ENCODE measurements around the gene ANAPC4.

ANAPC4 gene

DNA sequence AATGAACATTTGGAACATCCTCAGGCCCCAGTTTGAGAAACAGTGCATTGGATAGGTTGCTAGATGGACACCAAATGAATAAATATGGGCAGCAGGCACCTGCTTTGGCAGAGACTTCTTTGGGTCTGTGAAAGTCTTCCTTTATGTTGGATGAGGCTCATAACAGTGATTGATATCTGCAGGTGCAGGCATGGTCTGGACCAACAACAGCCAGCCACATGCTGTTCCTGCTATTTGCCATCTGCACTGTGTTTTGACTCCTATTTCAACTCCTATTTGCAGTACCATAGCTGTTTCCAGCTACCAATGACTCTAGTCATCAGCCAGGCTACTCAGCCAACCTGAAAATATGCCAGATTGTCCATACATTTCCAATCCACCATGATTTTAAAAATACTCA is 60.9 kb downstream of the ANAPC4 start:
- DNase-seq (ENCODE audit: low spot score) = no peak

DNA sequence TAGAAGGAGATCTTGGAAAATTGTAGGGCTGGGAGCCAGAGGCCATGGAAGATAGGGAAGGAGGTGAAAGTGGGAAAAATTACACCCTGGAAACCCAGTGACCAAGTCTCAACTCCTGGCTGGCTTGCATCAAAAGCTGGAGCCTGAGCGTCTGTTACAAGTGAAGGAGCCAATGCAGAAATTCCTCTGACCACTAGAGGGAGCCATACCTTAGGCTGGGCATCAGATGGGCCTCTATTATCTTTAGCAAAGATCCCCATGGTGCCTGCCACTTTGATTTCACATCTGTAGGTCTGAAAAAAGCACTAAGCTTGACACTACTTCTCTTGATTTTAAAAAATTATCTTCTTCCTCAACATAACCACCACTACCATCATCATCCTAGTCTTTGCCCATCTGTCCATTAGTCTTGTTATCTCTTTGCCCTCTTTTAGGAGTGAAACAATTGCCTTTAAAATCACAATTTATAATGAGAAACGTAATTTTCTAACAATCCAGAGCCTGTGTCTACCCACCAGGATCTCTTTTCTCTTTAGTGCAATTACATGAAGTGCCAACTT is 62.9 kb downstream of the ANAPC4 start:
- peak; percentile 71 for DNase-seq (ENCODE audit: low spot score)

DNA sequence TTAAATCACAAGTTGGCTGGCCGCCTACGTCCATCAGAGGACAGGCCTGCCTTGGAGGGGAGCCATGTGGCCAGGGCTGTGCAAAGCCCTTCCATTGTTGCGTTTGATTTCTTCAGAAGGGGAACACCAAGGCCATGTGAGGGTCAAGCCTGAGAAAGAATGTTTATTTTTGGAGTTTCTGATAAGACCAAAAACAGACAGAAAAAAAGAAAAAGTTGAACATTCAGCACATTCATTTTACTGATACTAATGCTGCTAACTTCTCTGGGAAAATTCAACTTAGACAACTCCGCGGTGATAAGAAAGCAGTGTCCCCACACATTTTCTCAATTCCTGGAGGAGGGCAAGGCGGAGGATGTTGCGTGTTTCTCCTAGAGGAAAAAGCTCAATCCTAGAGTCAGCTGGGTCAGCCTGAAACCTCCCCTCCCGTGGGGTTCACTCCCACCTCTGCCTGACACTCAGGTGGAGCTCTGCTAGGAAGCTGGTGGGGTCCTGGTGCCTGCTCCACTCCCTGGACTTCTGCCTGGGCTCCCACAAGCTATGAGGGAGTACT is 63.5 kb downstream of the ANAPC4 start:
- no peak for DNase-seq (ENCODE audit: low spot score)

DNA sequence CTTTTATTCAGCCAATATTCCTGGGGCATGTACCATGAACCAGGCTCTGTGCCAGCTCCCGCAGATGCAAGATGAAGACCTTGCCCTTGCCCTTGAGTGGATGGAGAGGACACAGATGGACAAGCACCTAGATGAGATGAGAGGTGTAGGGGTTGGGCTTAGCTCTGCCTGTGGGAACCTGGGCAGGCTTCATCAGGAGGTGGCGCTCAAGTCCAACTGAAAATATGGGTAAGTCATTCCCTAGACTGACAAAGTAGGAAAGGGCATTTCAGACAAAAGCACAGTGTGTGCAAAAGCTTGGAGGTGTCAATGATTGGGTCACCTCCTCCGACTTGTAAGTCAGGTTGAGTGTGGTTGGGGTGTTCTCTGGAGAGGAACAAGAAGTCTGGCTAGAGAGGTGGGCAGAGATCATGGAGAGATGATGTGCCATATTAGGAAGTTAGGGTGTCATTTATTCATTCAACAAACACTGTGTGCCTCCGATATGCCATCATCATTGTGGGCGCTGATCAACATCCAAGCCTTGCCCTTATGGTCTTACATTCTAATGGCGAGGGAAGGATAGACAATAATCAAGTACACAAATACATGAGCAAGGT is 64.6 kb downstream of the ANAPC4 start:
- peak; percentile 50 for DNase-seq (ENCODE audit: low spot score)

DNA sequence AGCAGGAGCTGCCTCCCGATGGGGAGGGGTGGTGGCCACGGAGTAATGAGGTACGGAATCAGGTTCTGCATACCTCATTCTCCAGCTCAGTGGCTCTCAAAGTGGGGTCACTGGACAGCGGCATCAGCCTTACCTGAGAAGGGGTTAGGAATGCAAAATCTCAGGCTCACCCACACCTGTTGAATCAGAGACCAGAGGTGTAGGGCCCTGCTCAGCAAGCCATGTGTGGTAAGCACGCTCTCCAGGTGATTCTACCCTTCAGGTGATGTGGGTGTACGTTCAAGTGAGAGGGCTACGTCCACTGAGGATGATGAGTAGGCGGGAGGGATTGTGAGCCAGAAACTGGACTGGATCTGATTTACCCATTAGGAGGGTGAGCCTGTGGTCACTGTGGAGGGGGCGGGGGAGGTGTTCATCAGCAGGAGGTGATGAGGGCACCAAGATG is 65.8 kb downstream of the ANAPC4 start:
- DNase-seq (ENCODE audit: low spot score) = no peak

DNA sequence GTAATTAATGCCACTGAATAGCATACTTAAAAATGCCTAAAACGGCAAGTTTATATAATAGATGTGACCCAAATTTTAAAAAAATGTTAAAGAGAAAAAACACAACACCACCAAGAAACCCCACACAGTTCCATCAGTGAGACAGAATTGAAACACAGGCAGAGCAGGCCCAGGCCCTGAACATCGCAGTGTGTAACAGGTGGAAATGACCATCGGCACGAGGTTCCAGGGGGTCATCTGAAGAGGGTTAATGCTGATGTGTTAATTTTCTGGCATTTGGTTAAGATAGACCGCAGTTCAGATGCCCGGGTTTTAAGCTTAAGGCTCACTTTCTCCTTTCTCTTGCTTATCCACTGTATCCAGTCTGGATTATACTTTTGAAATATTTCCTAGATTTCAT is 66.8 kb downstream of the ANAPC4 start:
- DNase-seq (ENCODE audit: low spot score) = no peak

DNA sequence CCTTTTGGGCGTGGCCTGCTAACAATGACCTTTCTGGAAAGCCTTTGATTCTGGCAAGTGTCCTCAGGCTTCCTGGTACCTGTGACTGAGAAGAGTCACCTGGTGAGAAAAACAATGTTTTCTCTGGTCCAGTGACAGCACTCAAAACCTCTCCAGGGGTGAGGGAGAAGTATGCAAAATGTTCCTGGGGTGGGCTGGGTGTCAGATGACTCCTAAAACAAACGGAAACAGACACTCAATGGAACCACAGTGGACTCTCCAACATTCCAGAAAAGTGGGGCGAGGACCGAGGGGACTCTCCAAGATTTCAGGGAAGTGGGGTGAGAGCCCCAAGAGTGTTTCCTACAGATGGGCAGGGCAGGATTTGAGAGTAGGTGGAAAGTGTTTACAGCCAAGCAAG is 69.5 kb downstream of the ANAPC4 start:
- DNase-seq (ENCODE audit: low spot score) = no peak

DNA sequence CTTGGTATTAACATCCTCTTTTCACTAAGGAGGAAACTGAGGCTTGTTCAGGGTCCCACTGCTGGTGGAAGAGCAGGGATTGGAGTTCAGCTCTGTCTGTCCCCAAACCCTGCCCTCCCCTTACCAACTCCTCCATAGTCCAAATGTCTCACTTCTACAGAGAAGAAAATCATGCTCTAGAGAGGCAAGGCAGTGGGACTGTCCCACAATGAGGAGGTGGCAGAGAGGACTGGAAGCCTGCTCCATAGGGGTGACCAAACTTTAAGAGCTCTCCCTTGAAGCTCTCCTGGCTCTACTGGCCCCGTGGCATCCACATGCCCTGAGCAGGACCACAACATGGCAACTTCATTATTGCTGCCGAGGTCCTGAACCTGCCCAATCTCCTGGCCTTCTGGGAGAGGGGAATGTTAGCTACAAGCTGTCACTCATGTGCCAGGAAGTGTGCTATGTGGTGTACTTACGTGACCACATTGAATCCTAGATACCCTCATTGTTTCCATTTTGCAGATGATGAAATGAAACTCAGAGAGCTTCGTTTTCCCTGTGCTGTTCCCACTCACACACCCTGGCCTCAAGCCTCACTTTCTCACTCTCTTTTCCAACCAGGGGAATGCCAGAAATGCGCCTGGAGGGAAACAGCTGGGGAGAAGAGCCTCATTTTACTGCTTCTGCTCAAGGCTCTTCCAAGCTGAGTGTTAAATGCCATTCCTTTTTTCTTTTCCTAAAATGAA is 71.5 kb downstream of the ANAPC4 start:
- no peak for DNase-seq (ENCODE audit: low spot score)

DNA sequence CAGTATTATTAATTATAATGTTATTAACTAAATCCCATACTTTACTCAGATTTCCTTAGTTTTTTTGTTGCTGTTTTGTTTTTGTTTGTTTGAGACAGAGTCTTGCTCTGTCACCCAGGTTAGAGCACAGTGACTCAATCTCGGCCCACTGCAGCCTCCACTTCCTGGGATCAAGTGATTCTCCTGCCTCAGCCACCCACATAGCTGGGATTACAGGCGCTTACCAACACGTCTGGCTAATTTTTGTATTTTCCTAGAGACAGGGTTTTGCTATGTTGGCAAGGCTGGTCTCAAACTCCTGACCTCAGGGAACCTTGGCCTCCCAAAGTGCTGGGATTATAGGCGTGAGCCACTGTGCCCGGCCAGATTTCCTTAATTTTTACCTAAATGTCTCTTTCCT is 72.2 kb downstream of the ANAPC4 start:
- DNase-seq (ENCODE audit: low spot score) = no peak

DNA sequence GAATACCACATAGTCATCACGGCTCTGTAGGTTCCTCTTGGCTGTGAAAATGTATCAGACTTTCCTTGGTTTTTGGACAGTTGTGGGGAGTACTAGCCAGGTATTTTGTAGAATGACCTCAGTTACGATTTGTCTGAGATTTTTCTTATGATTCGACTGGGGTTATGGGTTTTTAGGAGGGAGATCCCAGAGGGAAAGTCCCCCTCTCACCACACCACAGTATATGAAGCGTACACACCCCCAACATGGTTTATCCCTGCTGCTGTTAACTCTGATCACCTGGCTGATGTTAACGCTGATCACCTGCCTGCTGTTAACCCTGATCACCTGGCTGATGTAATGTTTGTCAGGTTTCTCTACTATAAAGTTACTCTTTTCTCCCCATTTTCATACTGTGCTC is 72.6 kb downstream of the ANAPC4 start:
- no peak for DNase-seq (ENCODE audit: low spot score)

DNA sequence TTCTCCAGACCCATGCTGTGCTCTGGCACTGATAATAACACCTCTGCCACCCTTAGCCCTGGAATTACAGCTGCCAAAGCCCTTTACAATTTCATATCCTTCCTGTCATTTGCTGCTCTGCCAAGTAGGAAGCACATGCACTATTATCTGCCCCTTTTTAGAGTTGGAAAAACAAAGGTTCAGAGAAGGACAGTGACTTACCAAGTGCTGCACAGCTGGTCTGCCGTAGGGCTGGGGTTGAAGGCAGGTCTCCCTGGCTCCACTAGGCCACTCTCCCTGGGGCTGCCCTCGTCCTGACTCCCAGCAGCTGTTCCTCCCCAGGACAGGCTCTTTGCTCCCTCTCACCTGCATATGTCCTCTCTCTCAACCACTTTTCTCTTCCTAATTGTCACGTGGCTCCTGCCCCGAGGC is 73.4 kb downstream of the ANAPC4 start:
- DNase-seq (ENCODE audit: low spot score) = no peak

DNA sequence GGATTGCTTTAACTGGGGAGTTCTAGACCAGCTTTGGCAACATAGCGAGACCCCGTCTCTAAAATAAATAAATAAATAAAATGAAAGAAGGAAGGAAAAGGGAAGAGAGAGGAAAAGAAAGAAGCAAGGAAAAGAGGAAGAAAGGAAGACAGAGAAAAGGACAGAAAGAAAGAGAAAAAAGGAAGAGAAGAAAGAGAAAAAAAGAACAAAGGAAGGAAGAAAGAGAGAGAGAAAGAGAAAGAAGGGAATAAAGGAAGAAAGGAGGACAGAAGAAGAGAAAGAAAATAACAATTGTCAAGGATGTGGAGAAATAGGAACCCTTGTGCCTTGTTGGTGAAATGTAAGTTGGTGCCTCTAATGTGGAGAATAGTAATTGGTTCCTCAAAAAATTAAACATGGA is 74.6 kb downstream of the ANAPC4 start:
- no peak for DNase-seq (ENCODE audit: low spot score)

DNA sequence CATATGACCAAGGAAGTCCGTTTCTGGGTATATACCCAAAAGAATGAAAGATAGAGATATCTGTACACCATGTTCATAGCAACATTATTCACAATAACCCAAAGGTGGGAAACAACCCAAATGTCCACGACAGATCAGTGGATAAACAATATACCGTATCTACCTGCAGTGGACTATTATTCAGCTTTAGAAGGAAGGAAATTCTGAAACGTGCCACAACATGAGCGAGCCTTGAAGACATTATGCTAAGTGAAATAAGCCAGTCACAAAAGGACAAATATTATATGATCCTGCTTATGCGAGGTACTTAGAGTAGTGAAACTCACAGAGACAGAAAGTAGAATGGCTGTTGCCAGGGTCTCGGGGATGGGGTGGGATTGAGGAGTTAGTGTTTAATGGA is 75.0 kb downstream of the ANAPC4 start:
- no peak for DNase-seq (ENCODE audit: low spot score)

DNA sequence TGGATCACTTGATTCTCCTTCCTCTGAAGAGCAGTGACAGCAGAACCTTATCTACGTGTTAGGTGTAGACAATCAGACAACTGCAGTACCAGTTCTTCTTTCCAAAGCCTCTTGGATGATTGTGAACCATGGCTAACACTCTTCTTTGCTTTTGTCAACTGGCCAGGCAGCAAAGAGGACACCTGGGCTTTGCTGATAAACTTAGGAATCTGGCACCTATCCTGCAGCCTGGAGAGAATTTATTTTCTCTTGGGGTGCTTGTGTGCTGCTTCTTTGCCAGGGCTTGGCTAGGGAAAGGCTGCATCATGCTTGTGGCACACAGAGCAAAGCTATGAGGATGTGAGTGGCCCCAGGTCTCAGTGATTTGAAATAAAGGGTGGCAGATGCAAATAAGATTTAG is 77.4 kb downstream of the ANAPC4 start:
- no peak for DNase-seq (ENCODE audit: low spot score)

DNA sequence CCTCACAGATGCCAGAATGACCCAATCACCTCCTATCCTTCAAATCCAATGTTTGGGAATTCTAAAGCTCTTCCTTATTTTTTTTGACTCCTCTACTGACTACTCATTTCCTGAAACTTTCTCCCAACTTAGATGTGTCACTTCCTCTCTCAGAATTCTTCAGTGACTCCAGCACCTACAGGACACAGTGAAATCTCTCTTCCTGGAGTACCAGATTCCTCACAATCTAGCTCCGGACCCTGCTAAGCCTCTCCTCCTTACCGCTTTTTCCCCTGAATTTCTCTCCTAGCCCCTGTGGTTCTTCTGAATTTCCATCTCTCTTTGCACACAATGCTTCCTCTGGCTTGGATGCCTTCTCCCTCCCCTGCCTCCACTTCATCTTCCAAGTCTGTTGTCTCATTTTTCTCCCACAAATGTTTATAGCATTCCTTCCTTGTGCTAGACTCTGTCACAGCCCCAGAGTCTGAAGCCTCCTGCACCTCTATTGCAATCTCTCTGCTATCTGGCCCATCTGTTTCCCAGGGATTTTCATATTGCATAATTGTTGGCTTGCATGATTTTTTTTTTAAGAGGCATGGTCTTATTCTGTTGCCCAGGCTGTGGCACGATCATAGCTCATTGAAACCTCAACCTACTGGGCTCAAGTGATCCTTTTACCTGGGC is 80.1 kb downstream of the ANAPC4 start:
- DNase-seq (ENCODE audit: low spot score) = no peak

DNA sequence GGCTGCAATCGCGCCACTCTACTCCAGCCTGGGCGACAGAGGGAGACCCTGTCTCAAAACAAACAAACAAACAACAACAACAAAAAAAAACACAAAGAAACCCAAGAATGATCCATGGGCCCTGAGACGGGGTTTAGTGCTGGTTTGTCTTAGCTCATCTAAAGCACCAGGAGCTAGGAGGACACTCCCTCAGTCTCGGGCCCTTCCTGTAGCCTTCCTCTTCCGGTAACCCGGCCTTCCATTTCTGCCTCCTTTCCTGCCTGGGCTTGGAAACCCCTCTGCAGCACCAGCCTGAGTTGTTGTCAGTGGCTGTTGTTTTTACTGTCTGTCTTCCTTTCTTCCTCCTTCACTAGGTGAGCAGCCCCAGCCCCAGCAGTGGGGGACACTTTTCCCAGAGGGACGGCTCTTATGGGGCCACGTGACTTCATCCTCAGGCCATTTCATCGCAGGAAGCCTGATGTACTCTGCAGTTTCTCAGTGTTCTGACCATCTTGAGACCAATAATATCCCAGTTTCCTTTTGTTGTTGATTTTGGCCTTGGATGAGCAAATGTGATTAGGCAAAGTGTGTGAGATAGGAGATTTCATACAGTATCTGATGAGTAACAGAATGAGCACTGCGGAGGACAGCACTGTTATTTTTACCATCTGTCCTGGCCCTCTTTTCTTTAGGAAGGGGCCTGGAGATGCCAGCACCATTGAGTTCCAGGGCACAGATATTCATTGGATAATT is 90.1 kb downstream of the ANAPC4 start:
- no peak for DNase-seq (ENCODE audit: low spot score)

DNA sequence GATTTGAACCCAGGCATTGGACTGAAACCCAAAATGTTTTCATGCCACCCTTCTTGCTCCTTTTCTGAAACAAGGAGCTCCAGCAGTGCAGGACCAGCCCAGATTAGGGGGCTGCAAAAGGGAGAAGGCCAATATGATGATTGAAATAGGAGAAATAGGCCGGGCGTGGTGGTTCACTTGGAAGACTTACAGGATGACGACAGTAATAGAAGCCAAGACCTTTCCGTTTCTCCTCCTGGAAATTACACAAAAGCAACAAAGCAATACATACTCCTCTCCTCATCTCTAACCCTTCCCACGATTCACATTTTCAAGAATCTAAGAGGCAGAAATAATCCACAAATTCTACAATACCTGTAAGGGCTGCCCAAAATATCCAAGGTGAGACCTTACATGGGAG is 90.8 kb downstream of the ANAPC4 start:
- no peak for DNase-seq (ENCODE audit: low spot score)

Data from SK-N-DZ (cell line).